ENCODE results near the gene SOX6. TPM values are rescaled to one million over a fixed set of nuclear protein-coding genes. Genes with fewer than 3 reads are reported as not detected.

The SOX6 gene
- total and polyA plus RNA-seq, 12 donors = 0.71 to 13.9 (median 6.7) TPM

DNA sequence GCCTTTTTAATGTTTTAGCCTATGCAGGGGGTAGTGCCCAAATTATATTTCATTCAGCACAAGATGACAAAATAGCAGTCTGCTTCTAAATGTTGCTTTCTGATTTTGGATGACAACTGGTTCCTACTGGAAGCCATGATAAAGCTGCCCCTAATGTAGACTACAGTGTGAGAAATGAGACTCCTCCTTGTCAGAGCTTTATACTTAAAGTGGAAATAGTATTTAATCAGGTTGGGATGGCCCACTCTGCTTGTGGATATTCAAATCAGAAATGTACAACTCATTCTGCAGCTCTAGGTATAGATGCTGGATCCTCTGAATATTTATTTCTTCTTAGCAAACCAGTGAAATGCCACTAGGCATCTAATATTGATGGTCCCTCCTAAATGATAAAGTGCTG, 171.3 kb downstream of the SOX6 start:
- DNase-seq = no peak
- H3K27me3 ChIP-seq = no peaks in the 10 kb centered on the region

GRCh38 chr11:16184588-16184987, 171.8 kb downstream of the SOX6 start:
- 11 to 30% (median 23%) methylated on average over 1 of the region's 1 CpG for WGBS, 4 donors
- intact Hi-C loops (cut with DNase I) = no loop called here
- Histone ChIP-seq H3K4me3 (no peak overlapping the region), H3K4me1 (replicated peaks in 1 of 2) (no peaks in the 10 kb centered on the region), H3K36me3 (replicated peaks in 1 of 2) (no peaks in the 10 kb centered on the region), H3K27ac (no peak overlapping the region), H3K9me3 (replicated peaks in 1 of 3) (no peaks in the 10 kb centered on the region), H3K27me3 (no peaks in the 10 kb centered on the region)
- TF ChIP-seq CTCF (IDR thresholded peaks at IDR 0.05) = no peak
- TF ChIP-seq POLR2A (IDR thresholded peaks at IDR 0.05) = no peak
- DNase-seq = peak in 1 of 7 donors; percentile 10

More for the DNA sequence above, 171.3 kb downstream of the SOX6 start:
- intact Hi-C loops (cut with DNase I) = no loop called here
- H3K4me3 ChIP-seq = no peak overlapping the region
- no peak overlapping the region for H3K27ac ChIP-seq
- no peaks in the 10 kb centered on the region for H3K36me3 ChIP-seq (replicated peaks in 1 of 2)
- H3K4me1 ChIP-seq (replicated peaks in 1 of 2) = no peaks in the 10 kb centered on the region
- TF ChIP-seq CTCF (IDR thresholded peaks at IDR 0.05) (no peak), POLR2A (IDR thresholded peaks at IDR 0.05) (no peak)
- H3K9me3 ChIP-seq (replicated peaks in 1 of 3) = no peaks in the 10 kb centered on the region

- Histone ChIP-seq H3K27me3 (no peaks in the 10 kb centered on the region), H3K27ac (no peak overlapping the region), H3K4me3 (no peak overlapping the region), H3K36me3 (replicated peaks in 1 of 2) (no peaks in the 10 kb centered on the region), H3K4me1 (replicated peaks in 1 of 2) (no peaks in the 10 kb centered on the region), H3K9me3 (replicated peaks in 1 of 3) (no peaks in the 10 kb centered on the region)
- intact Hi-C loops (cut with DNase I) = no loop called here
- DNase-seq = no peak
- no peak for TF ChIP-seq POLR2A (IDR thresholded peaks at IDR 0.05)
- no peak for TF ChIP-seq CTCF (IDR thresholded peaks at IDR 0.05)
- WGBS, 4 donors = 80 to 98% (median 89%) methylated on average over 2 of the region's 2 CpGs
These were observed 173.8 kb downstream of the SOX6 start for GRCh38 chr11:16182553-16182952.

DNA sequence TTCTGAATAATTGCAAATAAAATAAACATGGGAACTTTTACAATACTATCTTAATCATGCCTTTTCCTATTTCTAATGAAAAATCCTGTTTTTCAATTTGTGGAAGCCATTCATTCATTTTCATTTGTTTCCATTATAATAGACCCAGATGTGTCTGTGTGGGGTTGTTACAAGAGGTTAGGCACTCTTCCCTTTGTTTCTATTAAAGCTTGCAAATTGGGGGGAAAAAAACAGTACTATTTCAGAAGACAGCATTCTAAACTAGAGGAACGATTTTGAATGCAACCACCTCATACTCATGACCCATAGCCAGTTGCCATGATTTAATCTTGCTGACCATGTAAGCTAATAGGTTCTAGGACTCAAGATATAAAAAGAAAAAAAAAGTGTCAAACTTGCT, 175.5 kb downstream of the SOX6 start:
- H3K9me3 ChIP-seq (replicated peaks in 1 of 3) = no peaks in the 10 kb centered on the region
- TF ChIP-seq POLR2A (IDR thresholded peaks at IDR 0.05) (no peak), CTCF (IDR thresholded peaks at IDR 0.05) (no peak)
- no peak for DNase-seq
- H3K27ac ChIP-seq = no peak overlapping the region
- no peaks in the 10 kb centered on the region for H3K36me3 ChIP-seq (replicated peaks in 1 of 2)
- no peak overlapping the region for H3K4me3 ChIP-seq
- WGBS, 4 donors = 66 to 94% (median 77%) methylated on average over 1 of the region's 1 CpG
- intact Hi-C loops (cut with DNase I) = no loop called here
- H3K4me1 ChIP-seq (replicated peaks in 1 of 2) = no peaks in the 10 kb centered on the region
- H3K27me3 ChIP-seq = no peaks in the 10 kb centered on the region
